Smooth muscle cell (in vitro differentiated cells): ENCODE data around the gene AAMDC. TPM values are rescaled to one million over a fixed set of nuclear protein-coding genes. Genes with fewer than 3 reads are reported as not detected.
A peak's percentile ranks its signal among the peaks of the same experiment; 100 is the strongest.

ENCODE experiments used
- DNase-seq: peaks from one replicate; lab custom pipeline; 2025; ENCODE audit not compliant: unreplicated experiment; lab: John Stamatoyannopoulos, UW
- H2AFZ ChIP-seq: fragments of 200-600 bp; sonication (generic); 2 replicates; pipeline ENCODE4 v1.6.0; 2016; ENCODE audit warnings: antibody characterized with exemption, low read depth, mild to moderate bottlenecking
- H3F3A ChIP-seq: fragments of 200-600 bp; sonication (generic); 2 replicates; pipeline ENCODE4 v1.6.0; 2017; ENCODE audit warnings: antibody characterized with exemption, low read depth
- H3K27ac ChIP-seq: fragments of 200-600 bp; sonication (generic); 2 replicates; pipeline ENCODE4 v1.5.1; 2016; ENCODE audit warnings: low read depth, mild to moderate bottlenecking
- H3K27me3 ChIP-seq: fragments of 200-600 bp; sonication (generic); 2 replicates; pipeline ENCODE4 v1.6.1; 2016; ENCODE audit warnings: low read depth, mild to moderate bottlenecking
- H3K36me3 ChIP-seq: fragments of 200-600 bp; sonication (generic); 2 replicates; pipeline ENCODE4 v1.5.1; 2016; ENCODE audit warnings: low read depth
- H3K4me1 ChIP-seq: fragments of 200-600 bp; sonication (generic); 2 replicates; pipeline ENCODE4 v1.5.1; 2016; ENCODE audit warnings: low read depth
- H3K4me2 ChIP-seq: fragments of 200-600 bp; sonication (generic); 2 replicates; pipeline ENCODE4 v1.6.0; 2016; ENCODE audit warnings: mild to moderate bottlenecking
- H3K4me3 ChIP-seq: fragments of 200-600 bp; sonication (generic); 2 replicates; pipeline ENCODE4 v1.5.1; 2016; ENCODE audit warnings: mild to moderate bottlenecking
- H3K79me2 ChIP-seq: fragments of 200-600 bp; sonication (generic); 2 replicates; pipeline ENCODE4 v1.6.0; 2016; ENCODE audit warnings: low read depth, mild to moderate bottlenecking
- H3K9ac ChIP-seq: fragments of 200-600 bp; sonication (generic); 2 replicates; pipeline ENCODE4 v1.6.0; 2016; ENCODE audit warnings: low read depth
- H3K9me3 ChIP-seq: fragments of 200-600 bp; sonication (generic); replicated peaks from 2 replicates; pipeline ENCODE4 v1.5.1; 2016; ENCODE audit warnings: low read depth
- H4K20me1 ChIP-seq: fragments of 200-600 bp; sonication (generic); 2 replicates; pipeline ENCODE4 v1.6.0; 2016; ENCODE audit warnings: low read depth
- CTCF ChIP-seq: fragments of 200-600 bp; sonication (generic); IDR thresholded peaks from 2 replicates; pipeline ENCODE4 v1.5.1; 2017; ENCODE audit warnings: borderline replicate concordance, mild to moderate bottlenecking, antibody characterized with exemption; ENCODE audit not compliant: insufficient read depth, poor library complexity, severe bottlenecking
- WGBS: methylation state at CpG from one replicate; pipeline ENCODE4 v1.1.7; 2016; ENCODE audit warnings: low lambda C conversion rate; 5-methylcytosine and 5-hydroxymethylcytosine counted together
- polyA plus RNA-seq: library from polyadenylated mRNA; unstranded; fragments of >200 nt; fragmentation: Nextera tagmentation; extraction: Ambion mirVana; gene quantifications from 2 replicates; pipeline ENCODE4 v1.2.1, GENCODE V29; 2016
- total RNA-seq: library from RNA; depleted of rRNA; stranded (reverse); fragments of >200 nt; gene quantifications from 2 replicates; pipeline ENCODE4 v1.2.3, GENCODE V29; 2014

Gene AAMDC
- total and polyA plus RNA-seq, 2 experiments from 2014 or later, result 24.2 to 76.3 TPM

DNA sequence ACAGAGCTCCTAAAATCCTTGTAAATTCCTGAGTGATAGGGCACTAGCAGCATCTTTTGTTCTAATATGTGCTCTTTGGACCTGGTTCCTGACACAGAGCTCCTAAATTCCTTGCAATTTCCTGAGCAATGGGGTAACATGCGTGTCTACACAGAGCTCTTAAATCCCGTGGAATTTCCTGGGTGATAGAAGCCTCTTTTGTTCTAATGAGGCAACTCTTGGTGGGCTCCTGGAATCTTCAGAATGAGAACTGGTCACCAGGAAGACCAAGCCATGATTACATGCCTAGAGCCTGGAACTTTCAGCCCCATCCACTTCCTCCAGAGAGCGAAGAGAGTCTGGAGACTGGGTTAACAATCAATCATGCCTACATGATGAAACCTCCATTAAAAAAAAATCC is 19.5 kb upstream of the AAMDC start:
- no peaks in the 10 kb centered on the region for H3K4me1 ChIP-seq
- 39% methylated on average over 3 of the region's 3 CpGs for WGBS
- H3K79me2 ChIP-seq, result peaks cover 94% of the 10 kb centered on the region
- DNase-seq, result no peak
- H3K27ac ChIP-seq, result peak overlapping the region; percentile 38
- peaks cover 98% of the 10 kb centered on the region for H4K20me1 ChIP-seq
- TF ChIP-seq CTCF, result no peak
- H3K27me3 ChIP-seq, result no peaks in the 10 kb centered on the region
- H3K4me2 ChIP-seq, result no peak overlapping the region
- H3K4me3 ChIP-seq, result no peak overlapping the region
- no peaks in the 10 kb centered on the region for H3K9me3 ChIP-seq
- H3K36me3 ChIP-seq, result no peaks in the 10 kb centered on the region
- no peak overlapping the region for H3K9ac ChIP-seq
- no peaks in the 10 kb centered on the region for H3F3A ChIP-seq
- H2AFZ ChIP-seq, result no peak overlapping the region

- no peak for TF ChIP-seq CTCF
- Histone ChIP-seq H3K4me3 (no peak overlapping the region), H3K4me1 (no peaks in the 10 kb centered on the region), H3K27me3 (no peaks in the 10 kb centered on the region), H4K20me1 (peaks cover 95% of the 10 kb centered on the region), H2AFZ (no peak overlapping the region), H3K9ac (no peak overlapping the region), H3K36me3 (no peaks in the 10 kb centered on the region), H3K4me2 (no peak overlapping the region), H3F3A (no peaks in the 10 kb centered on the region), H3K27ac (no peak overlapping the region), H3K9me3 (no peaks in the 10 kb centered on the region), H3K79me2 (peaks cover 93% of the 10 kb centered on the region)
- no peak for DNase-seq
Observed at GRCh38 chr11:77806415-77806814, 14.5 kb upstream of the AAMDC start.

GRCh38 chr11:77806993-77807392 is 14.0 kb upstream of the AAMDC start:
- Histone ChIP-seq H3K9ac (no peak overlapping the region), H2AFZ (no peak overlapping the region), H3K36me3 (no peaks in the 10 kb centered on the region), H3F3A (no peaks in the 10 kb centered on the region), H3K27me3 (no peaks in the 10 kb centered on the region), H4K20me1 (peaks cover 95% of the 10 kb centered on the region), H3K4me1 (no peaks in the 10 kb centered on the region), H3K9me3 (no peaks in the 10 kb centered on the region), H3K4me2 (no peak overlapping the region), H3K4me3 (no peak overlapping the region), H3K79me2 (peaks cover 95% of the 10 kb centered on the region), H3K27ac (no peak overlapping the region)
- no peak for DNase-seq
- 86% methylated on average over 2 of the region's 2 CpGs for WGBS
- TF ChIP-seq CTCF, result no peak

- Histone ChIP-seq H3F3A (no peaks in the 10 kb centered on the region), H3K36me3 (no peaks in the 10 kb centered on the region), H3K9me3 (no peaks in the 10 kb centered on the region), H3K9ac (no peak overlapping the region), H3K27ac (no peak overlapping the region), H3K4me2 (no peak overlapping the region), H4K20me1 (peaks cover 96% of the 10 kb centered on the region), H3K4me1 (no peaks in the 10 kb centered on the region), H3K79me2 (peaks cover 94% of the 10 kb centered on the region), H3K27me3 (no peaks in the 10 kb centered on the region), H3K4me3 (no peak overlapping the region), H2AFZ (no peak overlapping the region)
- no peak for TF ChIP-seq CTCF
- DNase-seq, result no peak
- 94% methylated on average over 9 of the region's 9 CpGs for WGBS
Observed at GRCh38 chr11:77813256-77813655, 7.7 kb upstream of the AAMDC start.
